Omental fat pad (tissue), 4 donors: ENCODE results near the gene GPX7. TPM values are rescaled to one million over a fixed set of nuclear protein-coding genes. Genes with fewer than 3 reads are reported as not detected.

ENCODE experiments used
- ATAC-seq: fragments of 150-250 bp; one replicate; pipeline ENCODE4 v1.9.1; 2016; ENCODE audit warnings: mild to moderate bottlenecking, moderate library complexity; ENCODE audit not compliant: low FRiP score
- DNase-seq: peaks from one replicate; pipeline ENCODE4 v3.0.0-alpha.2; 2019; ENCODE audit warnings: low spot score
- total RNA-seq, 4 donors: library from RNA; depleted of rRNA; stranded (reverse); fragments of >200 nt; gene quantifications; one replicate each; pipeline ENCODE4 v1.1.0, GENCODE V29; 2016
- TF ChIP-seq, protein P1 (sequence below), 3 donors: fragments of 450-650 bp; IDR thresholded peaks; one replicate each; pipeline ENCODE4 v1.5.1; 2016 to 2017; ENCODE audit warnings: antibody characterized with exemption in 3 of 3, mild to moderate bottlenecking in 3 of 3, moderate library complexity in 2 of 3

Gene GPX7
- total RNA-seq, 4 donors from 2014 or later = 8.6 to 23.0 (median 16.3) TPM

DNA sequence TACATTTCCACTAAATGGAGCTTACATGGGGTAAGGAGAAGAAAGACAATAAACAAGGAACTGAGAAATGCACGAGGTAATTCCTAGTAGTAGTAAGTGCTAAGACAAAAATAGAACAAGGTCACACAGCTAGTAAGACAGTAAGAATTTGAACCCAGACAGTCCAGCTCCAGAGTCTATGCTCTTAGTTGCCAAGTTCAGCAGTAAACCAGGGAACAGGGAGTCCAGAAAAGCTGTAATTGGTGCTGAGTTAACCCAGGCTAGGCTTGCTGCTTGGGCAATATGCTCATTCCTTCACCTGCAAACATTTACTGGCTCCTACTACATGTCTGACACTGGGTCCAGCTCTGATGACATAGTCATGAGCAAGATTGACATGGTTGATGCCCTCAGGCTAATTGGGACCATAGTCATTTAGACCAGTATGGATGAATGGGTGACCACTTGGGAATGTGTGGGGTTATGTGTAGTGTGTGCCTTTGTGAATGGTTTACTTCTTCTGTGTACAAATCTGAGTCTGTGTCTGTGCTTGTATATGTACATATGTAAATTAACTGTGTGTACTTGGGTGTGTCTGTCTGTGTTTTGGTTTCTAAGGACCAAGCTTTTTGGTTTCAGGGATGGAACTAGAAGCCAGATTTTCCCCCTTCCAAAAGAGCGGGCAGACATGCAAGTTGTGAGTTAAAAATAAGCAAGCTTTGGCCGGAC is 2.0 kb downstream of the GPX7 start:
- TF ChIP-seq, protein P1, sequence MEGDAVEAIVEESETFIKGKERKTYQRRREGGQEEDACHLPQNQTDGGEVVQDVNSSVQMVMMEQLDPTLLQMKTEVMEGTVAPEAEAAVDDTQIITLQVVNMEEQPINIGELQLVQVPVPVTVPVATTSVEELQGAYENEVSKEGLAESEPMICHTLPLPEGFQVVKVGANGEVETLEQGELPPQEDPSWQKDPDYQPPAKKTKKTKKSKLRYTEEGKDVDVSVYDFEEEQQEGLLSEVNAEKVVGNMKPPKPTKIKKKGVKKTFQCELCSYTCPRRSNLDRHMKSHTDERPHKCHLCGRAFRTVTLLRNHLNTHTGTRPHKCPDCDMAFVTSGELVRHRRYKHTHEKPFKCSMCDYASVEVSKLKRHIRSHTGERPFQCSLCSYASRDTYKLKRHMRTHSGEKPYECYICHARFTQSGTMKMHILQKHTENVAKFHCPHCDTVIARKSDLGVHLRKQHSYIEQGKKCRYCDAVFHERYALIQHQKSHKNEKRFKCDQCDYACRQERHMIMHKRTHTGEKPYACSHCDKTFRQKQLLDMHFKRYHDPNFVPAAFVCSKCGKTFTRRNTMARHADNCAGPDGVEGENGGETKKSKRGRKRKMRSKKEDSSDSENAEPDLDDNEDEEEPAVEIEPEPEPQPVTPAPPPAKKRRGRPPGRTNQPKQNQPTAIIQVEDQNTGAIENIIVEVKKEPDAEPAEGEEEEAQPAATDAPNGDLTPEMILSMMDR (IDR thresholded peaks at IDR 0.05) = no peak
- no peak for DNase-seq
- no peak for ATAC-seq

DNA sequence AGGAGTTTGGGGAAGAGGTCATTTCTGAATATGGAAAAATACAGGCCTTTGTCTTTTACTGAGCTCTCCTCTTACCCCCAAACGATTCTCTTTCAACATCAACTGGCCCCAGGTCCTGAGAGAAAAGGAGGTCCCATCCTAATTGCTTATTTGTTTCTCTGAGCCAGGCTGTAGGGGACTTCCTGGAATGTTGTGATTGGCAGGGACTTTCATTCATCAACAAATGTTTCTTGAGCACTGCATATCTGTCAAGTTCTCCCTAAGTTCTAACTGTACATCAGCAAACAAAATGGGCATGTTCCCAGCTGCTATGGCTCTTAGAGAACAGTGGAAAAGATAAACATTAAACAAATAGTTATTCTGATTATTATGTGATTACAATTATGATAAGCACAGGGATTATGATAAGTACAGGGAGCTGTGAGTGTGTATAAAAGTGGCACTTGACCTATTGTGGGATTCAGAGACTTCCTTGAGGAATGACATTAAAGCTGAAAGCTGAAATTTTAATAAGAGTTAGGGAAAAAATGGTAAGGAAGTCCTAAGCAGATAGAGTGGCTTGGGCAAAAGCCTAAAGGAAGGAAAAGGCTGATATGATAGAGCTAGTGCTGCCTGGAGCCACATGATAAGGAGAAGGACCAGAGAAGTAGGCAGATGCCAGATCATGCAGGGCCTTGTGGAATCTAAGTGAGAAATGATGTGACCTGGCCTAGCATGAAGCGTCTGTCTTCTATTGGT is 11.6 kb downstream of the GPX7 start:
- DNase-seq = no peak
- TF ChIP-seq, protein P1 (IDR thresholded peaks at IDR 0.05) = no peak
- ATAC-seq = no peak

DNA sequence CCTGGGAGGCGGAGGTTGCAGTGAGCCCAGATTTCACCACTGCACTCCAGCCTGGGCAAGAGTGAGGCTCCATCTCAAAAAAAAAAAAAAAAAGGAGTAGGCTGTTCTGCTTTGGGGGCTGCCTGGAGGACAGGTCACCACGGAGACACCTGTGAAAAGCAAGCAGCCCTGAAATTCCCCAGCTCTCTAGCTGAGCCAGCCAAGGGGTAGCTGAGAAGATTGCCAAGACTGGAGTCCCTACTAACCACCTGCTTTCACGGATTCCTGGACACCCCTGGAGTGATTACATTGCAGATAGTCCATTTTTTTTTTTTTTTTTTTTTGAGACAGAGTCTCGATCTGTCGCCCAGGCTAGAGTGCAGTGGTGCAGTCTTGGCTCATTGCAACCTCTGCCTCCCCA is 12.5 kb downstream of the GPX7 start:
- ATAC-seq (no peak), DNase-seq (no peak)

DNA sequence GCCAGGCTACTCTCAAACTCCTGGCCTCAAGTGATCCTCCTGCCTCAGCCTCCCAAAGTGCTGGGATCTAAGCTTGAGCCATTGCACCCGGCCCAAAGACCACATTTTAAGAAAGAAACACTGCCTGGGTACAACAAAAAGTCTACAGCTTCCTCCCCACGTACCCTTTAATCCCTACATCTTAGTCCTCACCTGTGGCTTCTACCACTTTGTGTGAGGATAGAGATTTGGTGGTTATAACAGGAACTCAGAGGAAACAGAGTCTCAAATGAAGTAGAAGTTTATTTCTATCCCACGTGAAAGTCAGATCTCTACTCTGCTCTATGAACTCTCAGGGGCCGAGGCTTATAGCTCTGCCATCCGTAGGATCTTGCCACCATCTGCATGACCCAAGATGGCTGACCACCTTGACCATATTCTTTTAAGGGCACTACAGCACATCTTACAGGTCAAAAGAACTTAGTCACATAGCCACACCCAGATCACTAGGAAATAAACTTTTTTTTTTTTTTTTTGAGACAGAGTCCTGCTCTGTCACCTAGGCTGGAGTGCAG is 13.4 kb downstream of the GPX7 start:
- no peak for ATAC-seq
- TF ChIP-seq, protein P1 (IDR thresholded peaks at IDR 0.05) = no peak

More for the DNA sequence above, 12.5 kb downstream of the GPX7 start:
- TF ChIP-seq, protein P1 (IDR thresholded peaks at IDR 0.05) = no peak

DNA sequence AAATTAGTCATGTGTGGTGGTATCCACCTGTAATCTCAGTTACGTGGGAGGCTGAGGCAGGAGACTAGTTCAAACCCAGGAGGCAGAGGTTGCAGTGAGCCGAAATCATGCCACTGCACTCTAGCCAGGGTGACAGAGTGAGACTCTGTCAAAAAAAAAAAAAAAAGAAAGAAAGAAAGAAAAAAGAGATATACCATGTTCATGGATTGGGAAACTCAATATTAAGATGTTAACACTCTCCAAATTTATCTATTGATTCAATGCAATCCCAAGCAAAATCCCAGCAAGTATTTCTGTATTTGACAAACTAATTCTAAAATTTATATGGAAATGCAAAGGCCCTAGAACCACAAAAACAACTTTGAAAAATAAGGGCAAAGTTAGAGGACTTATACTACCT is 19.8 kb downstream of the GPX7 start:
- TF ChIP-seq, protein P1 (IDR thresholded peaks at IDR 0.05) = no peak
- ATAC-seq (no peak), DNase-seq (no peak)

More for the DNA sequence above, 13.4 kb downstream of the GPX7 start:
- no peak for DNase-seq

DNA sequence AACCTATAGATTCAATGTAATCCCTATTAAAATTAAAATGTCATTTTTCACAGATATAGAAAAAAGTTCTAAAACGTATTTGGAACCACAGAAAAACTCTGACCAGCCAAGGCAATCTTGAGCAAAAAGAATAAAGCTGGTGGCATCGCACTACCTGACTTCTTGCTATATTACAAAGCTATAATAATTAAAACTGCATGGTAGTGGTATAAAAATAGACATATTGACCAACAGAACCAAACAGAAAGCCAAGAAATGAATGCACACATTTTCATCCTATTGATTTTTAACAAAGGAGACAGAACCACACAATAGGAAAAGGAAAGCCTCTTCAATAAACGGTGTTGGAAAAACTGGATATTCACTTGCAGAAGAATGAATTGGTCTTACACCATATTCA is 21.6 kb downstream of the GPX7 start:
- no peak for DNase-seq
- TF ChIP-seq, protein P1 (IDR thresholded peaks at IDR 0.05) = no peak
- ATAC-seq = no peak
